Smooth muscle cell (in vitro differentiated cells): ENCODE data around the gene PTPRF. TPM values are rescaled to one million over a fixed set of nuclear protein-coding genes. Genes with fewer than 3 reads are reported as not detected.

Source experiments
- DNase-seq: peaks from one replicate; lab custom pipeline; 2025; ENCODE audit not compliant: unreplicated experiment; lab: John Stamatoyannopoulos, UW
- H2AFZ ChIP-seq: fragments of 200-600 bp; sonication (generic); 2 replicates; pipeline ENCODE4 v1.6.0; 2016; ENCODE audit warnings: antibody characterized with exemption, low read depth, mild to moderate bottlenecking
- H3F3A ChIP-seq: fragments of 200-600 bp; sonication (generic); 2 replicates; pipeline ENCODE4 v1.6.0; 2017; ENCODE audit warnings: antibody characterized with exemption, low read depth
- H3K27ac ChIP-seq: fragments of 200-600 bp; sonication (generic); 2 replicates; pipeline ENCODE4 v1.5.1; 2016; ENCODE audit warnings: low read depth, mild to moderate bottlenecking
- H3K27me3 ChIP-seq: fragments of 200-600 bp; sonication (generic); 2 replicates; pipeline ENCODE4 v1.6.1; 2016; ENCODE audit warnings: low read depth, mild to moderate bottlenecking
- H3K36me3 ChIP-seq: fragments of 200-600 bp; sonication (generic); 2 replicates; pipeline ENCODE4 v1.5.1; 2016; ENCODE audit warnings: low read depth
- H3K4me1 ChIP-seq: fragments of 200-600 bp; sonication (generic); 2 replicates; pipeline ENCODE4 v1.5.1; 2016; ENCODE audit warnings: low read depth
- H3K4me2 ChIP-seq: fragments of 200-600 bp; sonication (generic); 2 replicates; pipeline ENCODE4 v1.6.0; 2016; ENCODE audit warnings: mild to moderate bottlenecking
- H3K4me3 ChIP-seq: fragments of 200-600 bp; sonication (generic); 2 replicates; pipeline ENCODE4 v1.5.1; 2016; ENCODE audit warnings: mild to moderate bottlenecking
- H3K79me2 ChIP-seq: fragments of 200-600 bp; sonication (generic); 2 replicates; pipeline ENCODE4 v1.6.0; 2016; ENCODE audit warnings: low read depth, mild to moderate bottlenecking
- H3K9ac ChIP-seq: fragments of 200-600 bp; sonication (generic); 2 replicates; pipeline ENCODE4 v1.6.0; 2016; ENCODE audit warnings: low read depth
- H3K9me3 ChIP-seq: fragments of 200-600 bp; sonication (generic); replicated peaks from 2 replicates; pipeline ENCODE4 v1.5.1; 2016; ENCODE audit warnings: low read depth
- H4K20me1 ChIP-seq: fragments of 200-600 bp; sonication (generic); 2 replicates; pipeline ENCODE4 v1.6.0; 2016; ENCODE audit warnings: low read depth
- WGBS: methylation state at CpG from one replicate; pipeline ENCODE4 v1.1.7; 2016; ENCODE audit warnings: low lambda C conversion rate; 5-methylcytosine and 5-hydroxymethylcytosine counted together
- polyA plus RNA-seq: library from polyadenylated mRNA; unstranded; fragments of >200 nt; fragmentation: Nextera tagmentation; extraction: Ambion mirVana; gene quantifications from 2 replicates; pipeline ENCODE4 v1.2.1, GENCODE V29; 2016
- total RNA-seq: library from RNA; depleted of rRNA; stranded (reverse); fragments of >200 nt; gene quantifications from 2 replicates; pipeline ENCODE4 v1.2.3, GENCODE V29; 2014
- TF ChIP-seq, protein P1 (sequence below): fragments of 200-600 bp; sonication (generic); IDR thresholded peaks from 2 replicates; pipeline ENCODE4 v1.5.1; 2017; ENCODE audit warnings: borderline replicate concordance, mild to moderate bottlenecking, antibody characterized with exemption; ENCODE audit not compliant: insufficient read depth, poor library complexity, severe bottlenecking

PTPRF gene
- total and polyA plus RNA-seq, 2 experiments from 2014 or later: 39.9 to 71.0 TPM

DNA sequence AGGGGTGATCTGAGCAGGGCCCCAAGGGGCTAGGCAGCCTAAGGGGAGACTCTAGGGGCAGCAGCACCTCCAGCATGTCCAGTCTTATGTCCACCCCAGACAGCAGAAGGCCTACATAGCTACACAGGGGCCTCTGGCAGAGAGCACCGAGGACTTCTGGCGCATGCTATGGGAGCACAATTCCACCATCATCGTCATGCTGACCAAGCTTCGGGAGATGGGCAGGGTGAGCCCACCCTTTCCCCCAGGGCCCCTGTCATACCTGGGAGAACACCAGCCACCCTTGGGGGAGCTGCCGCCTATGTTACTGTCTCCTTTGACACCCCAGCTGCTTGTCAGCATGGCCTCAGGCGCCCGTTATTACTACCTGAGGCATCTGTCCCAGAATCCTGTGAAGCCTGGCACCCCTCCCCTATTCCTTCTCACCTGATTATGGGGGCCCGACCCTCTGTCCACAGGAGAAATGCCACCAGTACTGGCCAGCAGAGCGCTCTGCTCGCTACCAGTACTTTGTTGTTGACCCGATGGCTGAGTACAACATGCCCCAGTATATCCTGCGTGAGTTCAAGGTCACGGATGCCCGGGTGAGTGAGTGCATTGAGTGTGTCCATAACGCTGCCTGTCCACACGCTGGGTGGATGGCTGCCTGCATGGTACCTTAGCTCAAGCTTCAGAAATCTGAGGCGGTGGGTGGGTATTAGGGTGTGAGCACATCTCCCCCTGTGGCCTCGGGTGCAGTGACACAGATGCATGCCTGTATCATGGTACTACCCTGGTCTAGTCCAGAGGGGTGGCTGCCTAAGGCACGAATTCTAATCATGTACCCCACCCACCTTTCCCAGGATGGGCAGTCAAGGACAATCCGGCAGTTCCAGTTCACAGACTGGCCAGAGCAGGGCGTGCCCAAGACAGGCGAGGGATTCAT, 89.6 kb downstream of the PTPRF start:
- Histone ChIP-seq H3K4me3 (no peak overlapping the region), H3K36me3 (no peaks in the 10 kb centered on the region), H3K9me3 (no peaks in the 10 kb centered on the region), H3K9ac (no peak overlapping the region), H3F3A (no peaks in the 10 kb centered on the region), H4K20me1 (peaks cover 5% of the 10 kb centered on the region), H3K27ac (no peak overlapping the region), H3K4me1 (no peaks in the 10 kb centered on the region), H2AFZ (no peak overlapping the region), H3K4me2 (no peak overlapping the region), H3K79me2 (no peaks in the 10 kb centered on the region), H3K27me3 (no peaks in the 10 kb centered on the region)
- 97% methylated on average over 21 of the region's 22 CpGs for WGBS
- DNase-seq: no peak
- TF ChIP-seq, protein P1, sequence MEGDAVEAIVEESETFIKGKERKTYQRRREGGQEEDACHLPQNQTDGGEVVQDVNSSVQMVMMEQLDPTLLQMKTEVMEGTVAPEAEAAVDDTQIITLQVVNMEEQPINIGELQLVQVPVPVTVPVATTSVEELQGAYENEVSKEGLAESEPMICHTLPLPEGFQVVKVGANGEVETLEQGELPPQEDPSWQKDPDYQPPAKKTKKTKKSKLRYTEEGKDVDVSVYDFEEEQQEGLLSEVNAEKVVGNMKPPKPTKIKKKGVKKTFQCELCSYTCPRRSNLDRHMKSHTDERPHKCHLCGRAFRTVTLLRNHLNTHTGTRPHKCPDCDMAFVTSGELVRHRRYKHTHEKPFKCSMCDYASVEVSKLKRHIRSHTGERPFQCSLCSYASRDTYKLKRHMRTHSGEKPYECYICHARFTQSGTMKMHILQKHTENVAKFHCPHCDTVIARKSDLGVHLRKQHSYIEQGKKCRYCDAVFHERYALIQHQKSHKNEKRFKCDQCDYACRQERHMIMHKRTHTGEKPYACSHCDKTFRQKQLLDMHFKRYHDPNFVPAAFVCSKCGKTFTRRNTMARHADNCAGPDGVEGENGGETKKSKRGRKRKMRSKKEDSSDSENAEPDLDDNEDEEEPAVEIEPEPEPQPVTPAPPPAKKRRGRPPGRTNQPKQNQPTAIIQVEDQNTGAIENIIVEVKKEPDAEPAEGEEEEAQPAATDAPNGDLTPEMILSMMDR: no peak

DNA sequence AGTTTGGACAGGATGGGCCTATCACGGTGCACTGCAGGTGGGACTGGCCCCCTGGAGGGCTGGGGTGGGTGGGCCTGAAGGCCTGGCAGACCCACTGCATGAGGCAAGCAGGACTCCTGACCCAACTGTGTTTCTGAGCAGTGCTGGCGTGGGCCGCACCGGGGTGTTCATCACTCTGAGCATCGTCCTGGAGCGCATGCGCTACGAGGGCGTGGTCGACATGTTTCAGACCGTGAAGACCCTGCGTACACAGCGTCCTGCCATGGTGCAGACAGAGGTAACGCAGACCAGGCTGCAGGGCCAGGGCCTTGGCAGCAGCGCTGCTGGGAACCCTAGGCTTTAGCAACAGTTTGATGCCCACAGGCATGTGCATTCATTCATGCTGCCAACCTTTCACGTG, 90.3 kb downstream of the PTPRF start:
- DNase-seq: no peak
- no peaks in the 10 kb centered on the region for H3F3A ChIP-seq
- no peaks in the 10 kb centered on the region for H3K79me2 ChIP-seq
- H3K4me3 ChIP-seq: no peak overlapping the region
- no peaks in the 10 kb centered on the region for H3K36me3 ChIP-seq
- TF ChIP-seq, protein P1: no peak
- H3K27me3 ChIP-seq: no peaks in the 10 kb centered on the region
- no peak overlapping the region for H3K4me2 ChIP-seq
- 96% methylated on average over 16 of the region's 16 CpGs for WGBS
- no peak overlapping the region for H3K9ac ChIP-seq
- no peaks in the 10 kb centered on the region for H3K4me1 ChIP-seq
- no peaks in the 10 kb centered on the region for H3K9me3 ChIP-seq
- peaks cover 5% of the 10 kb centered on the region for H4K20me1 ChIP-seq
- H3K27ac ChIP-seq: no peak overlapping the region
- H2AFZ ChIP-seq: no peak overlapping the region

DNA sequence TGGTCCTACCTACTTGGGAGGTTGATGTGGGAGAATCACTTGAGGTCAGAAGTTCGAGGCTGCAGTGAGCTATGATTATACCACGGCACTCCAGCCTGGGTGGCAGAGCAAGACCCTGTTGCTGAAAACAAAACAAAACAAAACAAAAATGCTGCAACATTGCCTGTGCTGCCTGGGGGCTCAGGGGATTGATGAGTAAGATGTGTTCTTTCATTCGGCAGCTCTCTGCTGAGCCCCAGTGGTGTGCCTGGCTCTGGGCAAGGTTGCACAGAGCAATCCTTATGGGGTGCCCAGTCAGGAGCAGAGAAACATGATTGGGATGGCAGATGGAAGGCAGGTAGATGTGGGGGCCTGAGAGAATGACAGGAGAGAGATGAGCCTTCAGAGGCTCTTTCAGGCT, 90.7 kb downstream of the PTPRF start:
- Histone ChIP-seq H3K4me3 (no peak overlapping the region), H3K27me3 (no peaks in the 10 kb centered on the region), H3K4me1 (no peaks in the 10 kb centered on the region), H3K4me2 (no peak overlapping the region), H3F3A (no peaks in the 10 kb centered on the region), H3K79me2 (no peaks in the 10 kb centered on the region), H3K36me3 (no peaks in the 10 kb centered on the region), H3K9ac (no peak overlapping the region), H2AFZ (no peak overlapping the region), H3K27ac (no peak overlapping the region), H3K9me3 (no peaks in the 10 kb centered on the region), H4K20me1 (peaks cover 5% of the 10 kb centered on the region)
- TF ChIP-seq, protein P1: no peak
- WGBS: 91% methylated on average over 3 of the region's 3 CpGs
- DNase-seq: no peak

DNA sequence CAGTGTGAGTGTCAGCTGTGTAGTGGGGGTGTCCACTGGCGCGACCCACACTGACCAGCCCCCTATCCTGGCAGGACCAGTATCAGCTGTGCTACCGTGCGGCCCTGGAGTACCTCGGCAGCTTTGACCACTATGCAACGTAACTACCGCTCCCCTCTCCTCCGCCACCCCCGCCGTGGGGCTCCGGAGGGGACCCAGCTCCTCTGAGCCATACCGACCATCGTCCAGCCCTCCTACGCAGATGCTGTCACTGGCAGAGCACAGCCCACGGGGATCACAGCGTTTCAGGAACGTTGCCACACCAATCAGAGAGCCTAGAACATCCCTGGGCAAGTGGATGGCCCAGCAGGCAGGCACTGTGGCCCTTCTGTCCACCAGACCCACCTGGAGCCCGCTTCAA, 91.2 kb downstream of the PTPRF start:
- Histone ChIP-seq H3K36me3 (no peaks in the 10 kb centered on the region), H3K4me3 (no peak overlapping the region), H3K4me2 (peak overlapping the region; percentile 45), H3F3A (no peaks in the 10 kb centered on the region), H2AFZ (no peak overlapping the region), H3K9me3 (no peaks in the 10 kb centered on the region), H4K20me1 (peaks cover 5% of the 10 kb centered on the region), H3K4me1 (no peaks in the 10 kb centered on the region), H3K9ac (no peak overlapping the region), H3K79me2 (no peaks in the 10 kb centered on the region), H3K27me3 (no peaks in the 10 kb centered on the region), H3K27ac (peak overlapping the region; percentile 43)
- no peak for DNase-seq
- WGBS: 89% methylated on average over 18 of the region's 18 CpGs
- TF ChIP-seq, protein P1: no peak
